GM18909 (cell line): ENCODE data around the gene CHRNA3.

ENCODE experiments used
- ATAC-seq: cut with Tn5 transposase; IDR thresholded peaks from one replicate; pipeline ENCODE4 v1.9.1; 2021; ENCODE audit warnings: mild to moderate bottlenecking; ENCODE audit not compliant: unreplicated experiment, poor library complexity

Gene CHRNA3

GRCh38 chr15:78637776-78638435 is 17.1 kb upstream of the CHRNA3 start:
- ATAC-seq = no peak

GRCh38 chr15:78636378-78636859 is 15.6 kb upstream of the CHRNA3 start:
- ATAC-seq = no peak

- ATAC-seq = no peak
Measured at GRCh38 chr15:78635346-78635745, 14.6 kb upstream of the CHRNA3 start.

GRCh38 chr15:78634210-78635145 is 13.7 kb upstream of the CHRNA3 start:
- ATAC-seq = no peak

GRCh38 chr15:78633348-78633747 is 12.6 kb upstream of the CHRNA3 start:
- no peak for ATAC-seq

GRCh38 chr15:78630886-78631633 is 10.3 kb upstream of the CHRNA3 start:
- no peak for ATAC-seq

GRCh38 chr15:78629716-78630065 is 8.9 kb upstream of the CHRNA3 start:
- ATAC-seq = no peak

GRCh38 chr15:78629031-78629715 is 8.4 kb upstream of the CHRNA3 start:
- ATAC-seq = no peak

- ATAC-seq = no peak
Measured at GRCh38 chr15:78628227-78628626, 7.4 kb upstream of the CHRNA3 start.

GRCh38 chr15:78627348-78627747 is 6.6 kb upstream of the CHRNA3 start:
- no peak for ATAC-seq

GRCh38 chr15:78626381-78626995 is 5.7 kb upstream of the CHRNA3 start:
- ATAC-seq = no peak

- no peak for ATAC-seq
Measured at GRCh38 chr15:78625606-78626280, 4.9 kb upstream of the CHRNA3 start.

- ATAC-seq = no peak
Measured at GRCh38 chr15:78624651-78625590, 4.1 kb upstream of the CHRNA3 start.

GRCh38 chr15:78623786-78624497 is 3.1 kb upstream of the CHRNA3 start:
- ATAC-seq = no peak

GRCh38 chr15:78621810-78622402 is 1.1 kb upstream of the CHRNA3 start:
- no peak for ATAC-seq

- no peak for ATAC-seq
Measured at GRCh38 chr15:78620021-78620526, 722 bp downstream of the CHRNA3 start.
